Stimulated activated naive CD8-positive, alpha-beta T cell treated with anti-CD3 and anti-CD28 coated beads, Interleukin-15, Interleukin-2, amounts not matched to agents 100 ng/mL and 50 ng/mL, for 24 hours (primary cell): ENCODE results near the gene ZNF609.

Source experiments
- H3K27ac Mint-ChIP-seq: one replicate; pipeline ENCODE4 v1.8.0; 2021; ENCODE audit warnings: mild to moderate bottlenecking, mixed read lengths
- H3K27me3 Mint-ChIP-seq: one replicate; pipeline ENCODE4 v1.8.0; 2021; ENCODE audit warnings: mixed read lengths
- H3K36me3 Mint-ChIP-seq: one replicate; pipeline ENCODE4 v1.8.0; 2021; ENCODE audit warnings: low read depth, mixed read lengths
- H3K4me1 Mint-ChIP-seq: one replicate; pipeline ENCODE4 v1.8.0; 2021; ENCODE audit warnings: low read depth, mixed read lengths
- H3K4me3 Mint-ChIP-seq: one replicate; pipeline ENCODE4 v1.8.0; 2021; ENCODE audit warnings: mild to moderate bottlenecking, mixed read lengths
- H3K9me3 Mint-ChIP-seq: one replicate; pipeline ENCODE4 v1.8.0; 2021; ENCODE audit warnings: mixed read lengths

Gene ZNF609

GRCh38 chr15:64713592-64713991, 253.2 kb downstream of the ZNF609 start:
- no peaks in the 10 kb centered on the region for H3K9me3 Mint-ChIP-seq
- H3K36me3 Mint-ChIP-seq = no peaks in the 10 kb centered on the region
- H3K4me3 Mint-ChIP-seq = no peak overlapping the region
- H3K27ac Mint-ChIP-seq = no peak overlapping the region
- peaks cover 18% of the 10 kb centered on the region for H3K4me1 Mint-ChIP-seq
- H3K27me3 Mint-ChIP-seq = no peaks in the 10 kb centered on the region

- peaks cover 13% of the 10 kb centered on the region for H3K4me1 Mint-ChIP-seq
- H3K27me3 Mint-ChIP-seq = no peaks in the 10 kb centered on the region
- H3K9me3 Mint-ChIP-seq = no peaks in the 10 kb centered on the region
- no peaks in the 10 kb centered on the region for H3K36me3 Mint-ChIP-seq
- no peak overlapping the region for H3K27ac Mint-ChIP-seq
- no peak overlapping the region for H3K4me3 Mint-ChIP-seq
These were observed 256.1 kb downstream of the ZNF609 start for GRCh38 chr15:64716452-64716851.

GRCh38 chr15:64717130-64717529, 256.8 kb downstream of the ZNF609 start:
- Mint-ChIP-seq H3K27ac (no peak overlapping the region), H3K36me3 (no peaks in the 10 kb centered on the region)

GRCh38 chr15:64717735-64718495, 257.5 kb downstream of the ZNF609 start:
- Mint-ChIP-seq H3K9me3 (no peaks in the 10 kb centered on the region), H3K27ac (no peak overlapping the region), H3K4me3 (no peak overlapping the region), H3K4me1 (peaks cover 13% of the 10 kb centered on the region), H3K36me3 (no peaks in the 10 kb centered on the region), H3K27me3 (no peaks in the 10 kb centered on the region)

More at GRCh38 chr15:64717130-64717529, 256.8 kb downstream of the ZNF609 start:
- Mint-ChIP-seq H3K4me1 (peaks cover 13% of the 10 kb centered on the region), H3K27me3 (no peaks in the 10 kb centered on the region), H3K4me3 (no peak overlapping the region), H3K9me3 (no peaks in the 10 kb centered on the region)

DNA sequence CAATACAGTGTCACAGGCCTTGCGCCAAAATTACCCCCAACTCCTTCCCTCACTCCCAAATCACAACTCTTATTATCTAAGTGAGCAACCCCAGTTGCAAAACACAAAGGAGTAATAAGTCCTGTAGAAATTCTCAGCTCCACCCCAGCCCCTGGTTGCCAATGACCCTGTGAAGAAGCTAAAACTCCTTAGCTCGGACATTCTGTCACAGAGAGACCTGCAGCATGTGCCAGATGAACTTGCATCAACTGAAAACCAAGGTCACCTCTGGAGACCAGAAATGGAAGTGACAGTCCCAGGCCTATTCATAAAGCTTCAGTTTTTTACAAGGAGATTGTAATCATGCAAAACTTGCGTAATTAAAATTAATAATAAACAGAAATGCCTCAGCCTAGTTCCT, 259.8 kb downstream of the ZNF609 start:
- Mint-ChIP-seq H3K4me3 (no peak overlapping the region), H3K27me3 (no peaks in the 10 kb centered on the region), H3K27ac (no peak overlapping the region), H3K36me3 (no peaks in the 10 kb centered on the region), H3K9me3 (no peaks in the 10 kb centered on the region), H3K4me1 (peaks cover 13% of the 10 kb centered on the region)

GRCh38 chr15:64730151-64730550, 269.8 kb downstream of the ZNF609 start:
- no peak overlapping the region for H3K27ac Mint-ChIP-seq
- peaks cover 7% of the 10 kb centered on the region for H3K4me1 Mint-ChIP-seq
- no peak overlapping the region for H3K4me3 Mint-ChIP-seq
- H3K27me3 Mint-ChIP-seq = no peaks in the 10 kb centered on the region
- H3K9me3 Mint-ChIP-seq = no peaks in the 10 kb centered on the region
- H3K36me3 Mint-ChIP-seq = no peaks in the 10 kb centered on the region

- Mint-ChIP-seq H3K36me3 (no peaks in the 10 kb centered on the region), H3K4me3 (no peak overlapping the region), H3K27me3 (no peaks in the 10 kb centered on the region), H3K27ac (no peak overlapping the region), H3K4me1 (peaks cover 7% of the 10 kb centered on the region), H3K9me3 (no peaks in the 10 kb centered on the region)
These were observed 270.8 kb downstream of the ZNF609 start for GRCh38 chr15:64731012-64731804.

DNA sequence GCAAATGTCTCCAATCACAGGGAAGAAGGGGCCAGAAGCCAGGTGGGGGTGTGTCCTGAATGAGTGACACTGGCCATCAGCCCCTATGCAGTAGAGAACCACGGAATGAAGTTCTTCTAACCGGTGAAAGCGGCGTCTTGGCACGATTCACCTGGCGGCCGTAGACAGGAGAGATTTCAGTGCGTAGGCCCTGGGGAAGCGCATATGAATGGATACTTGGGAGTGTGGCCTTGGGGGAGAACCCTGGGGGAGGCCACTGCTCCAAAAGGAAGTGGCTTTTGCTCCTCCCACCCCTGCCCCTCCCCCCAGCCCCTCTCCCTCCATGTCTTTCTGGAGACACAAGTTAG, 271.4 kb downstream of the ZNF609 start:
- Mint-ChIP-seq H3K27ac (no peak overlapping the region), H3K4me1 (peaks cover 7% of the 10 kb centered on the region), H3K9me3 (no peaks in the 10 kb centered on the region), H3K4me3 (no peak overlapping the region), H3K36me3 (no peaks in the 10 kb centered on the region), H3K27me3 (no peaks in the 10 kb centered on the region)

- Mint-ChIP-seq H3K27ac (no peak overlapping the region), H3K4me3 (no peak overlapping the region), H3K36me3 (no peaks in the 10 kb centered on the region), H3K27me3 (no peaks in the 10 kb centered on the region), H3K4me1 (peaks cover 7% of the 10 kb centered on the region), H3K9me3 (no peaks in the 10 kb centered on the region)
These were observed 271.9 kb downstream of the ZNF609 start for GRCh38 chr15:64732156-64732860.
